GM21723 (cell line): Measurements from ENCODE around the gene CNTN4.

Source experiments
- ATAC-seq: cut with Tn5 transposase; IDR thresholded peaks from one replicate; pipeline ENCODE4 v1.9.1; 2021; ENCODE audit warnings: mild to moderate bottlenecking, moderate library complexity; ENCODE audit not compliant: unreplicated experiment

Gene CNTN4

DNA sequence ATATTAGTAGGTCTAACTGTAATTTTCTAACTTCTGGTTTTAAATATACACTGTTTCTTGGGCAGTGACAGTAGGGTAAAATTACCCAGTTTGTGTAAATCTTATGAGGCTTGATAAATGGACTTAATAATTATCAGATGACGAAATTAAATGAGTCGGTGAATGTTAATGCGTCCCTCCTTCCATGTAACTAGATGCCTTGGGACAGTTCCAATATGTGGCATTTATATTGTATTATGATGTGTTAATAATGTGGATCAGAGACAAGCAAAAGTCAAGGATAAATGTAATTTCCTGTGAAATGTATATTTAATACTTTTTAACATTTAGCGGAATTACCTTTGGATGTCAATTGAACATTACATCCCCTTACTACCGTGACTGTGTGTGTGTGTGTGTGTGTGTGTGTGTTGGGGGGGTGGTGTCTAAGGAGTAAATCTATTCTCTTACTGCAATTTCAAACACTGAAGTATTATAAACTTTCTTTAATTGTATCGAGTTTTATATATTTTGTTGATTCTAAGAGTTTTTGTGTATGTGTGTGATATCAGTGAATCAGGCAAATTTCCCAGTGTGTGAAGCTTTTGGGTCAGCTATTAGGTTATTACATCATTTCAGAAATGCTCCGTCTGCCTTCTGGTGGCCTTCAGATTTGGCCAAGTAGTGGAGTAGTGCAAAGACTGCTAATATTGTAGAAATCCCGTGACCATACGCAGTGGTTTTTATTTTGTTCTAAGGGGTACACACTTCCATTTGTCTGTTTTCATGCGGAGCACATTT lies 50.1 kb downstream of the CNTN4 start:
- ATAC-seq, result no peak

DNA sequence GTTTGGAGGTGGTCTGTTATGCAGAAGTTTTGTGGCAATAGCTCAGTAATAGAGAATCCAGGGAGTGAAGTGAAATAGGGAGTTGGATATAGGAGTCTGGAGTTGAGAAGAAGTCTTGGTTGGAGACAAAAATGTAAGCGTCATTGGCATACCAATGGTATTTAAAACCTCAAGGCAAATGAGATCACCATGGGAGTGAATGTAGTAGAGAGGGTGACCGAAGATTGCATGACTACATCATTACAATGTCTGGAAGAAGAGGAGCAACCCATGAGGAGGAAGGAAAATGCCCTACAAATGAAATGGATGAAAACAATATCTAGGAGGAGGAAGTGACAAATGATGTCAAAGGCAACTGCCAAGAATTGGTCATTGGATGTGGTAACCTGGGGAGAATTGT lies 54.4 kb downstream of the CNTN4 start:
- ATAC-seq, result no peak

DNA sequence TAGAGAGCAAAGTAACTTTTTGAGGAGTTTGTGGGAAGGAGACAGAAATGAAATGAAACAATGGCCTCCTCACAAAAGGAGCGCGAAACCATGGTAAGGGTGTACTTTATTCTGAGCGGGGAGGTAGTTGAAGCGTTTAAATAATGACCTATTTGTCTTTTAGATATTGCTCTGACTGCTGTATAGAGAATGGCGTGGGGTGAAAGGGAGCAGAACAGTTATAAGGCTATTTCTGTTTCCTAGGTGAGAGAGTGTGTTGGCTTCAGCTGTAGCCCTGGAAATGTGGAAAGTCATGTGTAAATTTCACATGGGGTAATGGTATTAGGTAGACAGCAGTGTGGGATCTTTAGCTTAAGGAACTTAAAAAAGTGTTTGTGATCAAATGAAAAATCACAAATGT lies 54.9 kb downstream of the CNTN4 start:
- no peak for ATAC-seq

DNA sequence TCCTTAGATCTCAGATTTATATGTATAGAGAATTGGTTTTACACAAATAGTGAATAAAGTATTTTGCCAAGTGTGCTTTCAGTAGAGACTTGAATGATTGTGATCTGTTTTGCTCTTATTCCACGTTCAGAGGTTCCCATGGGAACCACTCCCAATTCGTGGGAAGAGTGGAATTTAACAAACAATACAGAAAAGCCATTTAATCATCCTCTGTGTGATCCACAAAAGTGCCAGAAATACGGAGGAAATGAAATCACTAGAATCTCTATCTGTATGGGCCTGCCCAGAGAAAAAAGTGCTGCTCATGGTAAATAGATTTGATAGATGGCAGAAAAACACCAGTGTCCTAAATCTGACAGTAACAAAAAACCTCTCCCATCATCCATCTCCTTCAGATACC lies 56.0 kb downstream of the CNTN4 start:
- no peak for ATAC-seq

DNA sequence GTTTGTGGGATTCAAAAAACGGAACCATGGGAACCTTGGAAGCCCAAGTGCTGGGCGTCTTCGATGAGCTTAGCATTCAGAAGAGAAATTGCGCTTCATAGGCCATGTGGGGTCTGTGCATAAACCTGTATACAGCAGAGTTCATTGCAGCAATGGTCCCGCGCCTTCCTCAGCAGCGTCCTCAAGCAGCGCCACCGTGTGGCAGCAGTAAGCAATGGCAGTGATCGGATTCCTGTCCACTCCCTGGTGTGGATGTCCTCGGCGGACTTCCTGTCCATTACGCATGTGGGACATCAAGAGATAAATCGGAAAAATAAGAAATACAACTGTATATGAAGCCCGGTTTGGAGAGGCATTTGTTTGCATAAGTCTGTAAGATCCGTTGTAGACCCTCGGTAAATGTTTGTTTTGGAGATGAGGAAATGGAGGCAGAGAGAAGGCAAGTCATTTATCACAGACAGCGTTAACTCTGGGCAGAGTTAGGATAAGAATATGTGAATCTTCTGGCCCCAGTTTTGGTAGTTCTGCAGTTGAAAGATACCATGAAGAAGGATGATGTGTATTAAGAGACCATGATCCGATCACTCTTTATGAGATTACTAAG lies 57.7 kb downstream of the CNTN4 start:
- ATAC-seq, result peak; percentile 84

DNA sequence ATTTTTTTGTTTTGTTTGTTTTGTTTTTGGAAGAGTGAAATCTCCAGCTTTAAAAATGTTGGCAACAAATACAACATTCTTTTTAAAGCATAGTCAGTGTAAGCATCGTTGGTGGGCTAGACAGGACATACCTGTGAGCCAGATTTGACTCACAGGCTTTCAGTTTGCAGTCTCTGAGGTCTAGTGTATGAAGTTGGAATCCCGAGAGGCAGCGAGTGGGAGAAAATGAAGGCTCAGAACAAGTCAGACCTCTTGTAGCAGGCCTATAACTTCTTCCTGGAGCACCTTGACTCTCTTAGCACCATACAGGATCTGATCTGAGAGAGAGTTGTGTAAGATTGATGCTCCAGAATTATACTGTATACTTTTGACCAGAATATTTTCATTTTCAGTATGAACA lies 60.2 kb downstream of the CNTN4 start:
- ATAC-seq, result no peak

DNA sequence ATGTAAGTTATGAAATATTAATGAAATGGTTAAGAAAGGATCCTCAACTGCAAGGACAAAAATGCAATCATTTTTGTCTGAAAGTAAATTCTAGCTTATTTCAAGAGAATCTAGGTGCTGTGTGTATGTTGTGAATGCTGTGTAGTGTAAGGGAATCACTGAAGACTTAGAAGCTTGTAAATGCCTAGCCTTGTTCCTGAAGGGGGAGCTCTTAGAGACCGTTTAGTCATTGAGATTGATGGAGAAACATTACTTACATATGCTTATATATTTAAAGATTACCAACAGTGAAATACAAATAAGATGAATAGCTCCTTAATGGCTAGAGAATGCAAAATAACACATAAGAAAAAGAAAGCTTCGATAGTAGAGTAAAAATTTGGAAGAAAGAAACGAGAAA lies 67.9 kb downstream of the CNTN4 start:
- ATAC-seq, result no peak

DNA sequence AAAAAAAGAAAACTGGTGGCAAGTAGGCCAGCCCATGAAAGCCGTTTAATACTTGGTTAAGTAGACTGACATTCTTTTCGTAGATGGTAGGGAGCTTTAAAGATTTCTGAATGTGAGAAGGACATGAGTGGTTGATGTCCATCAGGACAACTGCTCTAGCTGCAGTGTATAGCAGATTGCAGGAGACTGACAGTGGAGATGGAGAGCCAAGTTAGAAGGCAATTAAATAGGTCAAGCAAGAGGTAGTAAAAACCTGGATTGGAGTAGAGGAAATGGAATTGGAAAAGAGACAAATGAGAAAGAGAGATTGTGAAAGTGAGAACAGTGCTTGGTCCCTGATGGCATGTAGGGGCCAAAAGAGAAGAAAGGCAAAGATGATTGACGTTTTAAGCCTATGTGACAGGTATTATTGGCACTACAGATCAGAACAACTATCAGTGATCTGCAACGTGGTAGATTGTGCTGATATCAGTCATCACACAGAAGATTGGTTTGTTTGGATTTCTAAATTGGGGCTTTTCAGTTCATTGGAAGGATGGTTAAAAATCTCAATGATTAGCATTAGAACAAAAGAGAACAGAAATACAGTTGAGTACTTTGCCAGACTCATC lies 74.0 kb downstream of the CNTN4 start:
- no peak for ATAC-seq

DNA sequence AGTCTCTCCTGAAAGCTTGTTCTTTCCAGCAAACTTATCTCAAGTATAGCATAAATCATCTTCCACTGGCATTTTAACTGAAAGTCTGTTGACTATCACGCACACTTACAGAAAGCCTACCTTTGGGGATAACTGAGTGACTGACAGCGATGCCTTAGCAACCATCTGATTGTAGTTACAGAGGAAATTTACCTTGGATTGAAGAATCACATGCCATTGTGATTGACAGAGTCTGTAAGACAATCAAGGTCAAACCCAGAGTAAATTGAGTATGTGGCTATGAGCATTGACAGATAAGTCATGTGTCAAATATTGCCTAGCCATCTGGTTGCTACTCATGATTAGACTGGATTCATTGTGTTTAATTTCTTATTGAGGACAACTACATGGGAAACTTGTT lies 82.0 kb downstream of the CNTN4 start:
- ATAC-seq, result no peak

DNA sequence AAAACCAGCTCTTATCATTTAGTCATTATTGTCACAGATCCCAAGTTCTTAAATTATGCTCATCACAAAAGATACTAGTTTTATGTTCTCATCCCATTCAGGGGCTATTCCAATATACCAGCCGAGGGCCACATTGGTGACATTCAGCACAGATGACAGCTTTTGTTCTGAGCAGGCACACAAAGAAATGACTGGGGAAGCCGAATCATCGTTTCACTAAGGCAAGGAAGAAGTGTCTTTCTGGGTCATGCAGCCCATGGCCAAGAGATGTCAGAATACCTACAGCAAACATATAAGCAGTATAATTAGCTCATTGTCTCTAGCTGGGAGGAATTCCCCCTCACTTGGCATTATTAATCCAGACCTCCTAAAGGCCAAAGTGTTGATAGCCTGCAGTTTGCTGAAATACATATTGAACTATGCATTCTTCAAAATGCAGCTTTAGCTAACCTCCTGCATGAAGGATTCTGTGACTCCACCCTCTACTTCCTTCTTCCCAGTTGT lies 100.2 kb downstream of the CNTN4 start:
- ATAC-seq, result no peak

DNA sequence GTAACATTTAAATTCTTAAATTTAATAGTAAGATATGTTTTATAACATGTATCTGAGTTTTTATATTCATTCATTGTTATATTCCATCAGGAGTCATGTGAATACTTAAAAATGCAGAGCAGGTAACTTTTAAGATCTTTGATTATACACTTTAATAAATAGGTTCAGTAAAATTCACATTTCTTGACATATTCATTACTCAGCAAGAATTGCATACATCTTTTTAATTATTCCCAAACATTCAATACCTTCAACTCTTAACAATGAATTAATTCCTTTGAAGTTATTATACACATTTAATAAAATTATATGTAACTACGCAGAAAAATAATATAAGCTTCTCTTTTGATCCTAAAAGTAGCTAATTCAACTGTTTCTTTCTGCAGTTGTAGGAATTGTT lies 105.4 kb downstream of the CNTN4 start:
- no peak for ATAC-seq

DNA sequence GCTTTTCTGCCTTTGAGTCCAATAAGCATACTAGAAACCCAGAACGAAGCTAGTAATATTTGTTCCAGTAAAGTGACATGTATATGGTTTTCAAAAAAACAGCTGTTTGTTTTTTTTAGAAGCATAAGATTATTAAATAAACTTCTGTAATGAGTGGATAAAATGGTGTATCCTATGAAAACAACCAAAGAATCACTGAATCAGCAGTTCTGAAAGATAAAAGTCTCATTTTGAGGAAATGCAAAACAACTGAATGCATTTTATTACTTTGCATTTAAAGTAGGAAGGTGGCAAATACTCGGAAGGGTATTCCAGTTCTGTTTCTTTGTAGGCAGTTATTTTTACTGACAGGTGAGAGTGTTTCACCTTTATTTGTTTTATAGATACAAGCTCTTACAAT lies 107.0 kb downstream of the CNTN4 start:
- no peak for ATAC-seq

DNA sequence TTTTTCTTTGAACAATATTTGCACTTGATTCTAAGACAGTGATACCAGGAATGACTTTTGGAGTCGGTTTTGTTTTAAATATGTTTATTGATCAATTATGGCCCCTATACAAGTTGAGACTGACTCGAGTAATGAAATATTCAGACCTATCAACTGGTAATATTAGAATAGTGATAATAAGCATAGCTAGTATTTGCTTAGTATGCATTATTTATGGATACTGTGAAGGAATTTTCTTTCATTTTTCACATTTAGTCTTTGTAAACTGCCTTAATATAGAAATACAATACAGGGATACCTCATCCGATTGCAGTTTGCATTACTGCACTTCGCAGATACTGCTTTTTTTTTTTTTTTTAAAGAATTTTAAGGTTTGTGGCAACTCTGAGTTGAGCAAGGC lies 107.9 kb downstream of the CNTN4 start:
- ATAC-seq, result no peak

DNA sequence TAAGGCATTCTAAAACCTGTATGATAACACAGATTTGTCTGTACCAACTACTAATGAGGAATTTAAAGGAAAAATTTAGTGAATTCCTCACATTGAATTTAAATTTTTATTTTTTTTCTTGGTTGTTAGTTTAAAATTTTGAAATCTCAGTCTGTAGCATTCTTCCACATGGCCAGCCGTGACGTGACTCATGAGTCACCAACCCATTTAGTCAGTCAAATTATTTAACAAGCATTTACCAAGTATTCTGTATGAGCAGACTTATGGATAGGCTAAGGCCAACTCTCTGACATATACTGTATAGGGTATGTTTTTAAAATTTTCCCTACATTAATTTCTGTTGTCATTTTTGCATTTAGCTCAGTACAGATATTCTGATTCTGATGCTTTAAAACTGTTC lies 112.9 kb downstream of the CNTN4 start:
- no peak for ATAC-seq

DNA sequence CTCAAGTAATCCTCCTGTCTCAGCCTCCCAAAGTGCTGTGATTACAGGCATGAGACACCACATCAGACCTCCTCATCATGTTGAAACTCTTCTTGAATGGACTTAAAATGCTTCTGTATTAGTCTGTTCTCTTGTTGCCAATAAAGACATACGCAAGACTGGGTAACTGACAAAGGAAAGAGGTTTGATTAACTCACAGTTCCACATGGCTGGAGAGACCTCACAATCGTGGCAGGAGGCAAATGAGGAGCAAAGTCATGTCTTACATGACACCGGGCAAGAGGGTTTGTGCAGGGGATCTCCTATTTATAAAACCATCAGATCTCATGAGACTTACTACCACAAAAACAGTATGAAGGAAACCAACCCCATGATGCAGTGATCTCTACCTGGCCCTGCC lies 113.5 kb downstream of the CNTN4 start:
- no peak for ATAC-seq

DNA sequence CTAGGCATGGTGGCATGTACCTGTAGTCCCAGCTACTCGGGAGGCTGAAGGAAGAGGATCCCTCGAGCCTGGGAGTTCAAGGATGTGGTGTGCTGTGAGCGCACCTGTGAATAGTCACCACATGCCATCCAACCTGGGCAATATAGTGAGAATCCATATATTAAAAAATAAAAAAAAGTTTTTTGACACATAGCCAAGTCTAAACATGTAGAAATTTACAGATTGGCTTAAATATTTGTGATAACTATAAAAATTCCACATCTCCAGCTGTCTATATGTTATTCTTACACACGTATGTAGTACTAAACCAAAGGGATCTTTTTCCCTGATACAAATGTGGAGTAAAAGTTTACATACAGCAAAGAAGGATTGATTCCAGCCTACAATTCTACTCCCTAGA lies 119.7 kb downstream of the CNTN4 start:
- no peak for ATAC-seq

DNA sequence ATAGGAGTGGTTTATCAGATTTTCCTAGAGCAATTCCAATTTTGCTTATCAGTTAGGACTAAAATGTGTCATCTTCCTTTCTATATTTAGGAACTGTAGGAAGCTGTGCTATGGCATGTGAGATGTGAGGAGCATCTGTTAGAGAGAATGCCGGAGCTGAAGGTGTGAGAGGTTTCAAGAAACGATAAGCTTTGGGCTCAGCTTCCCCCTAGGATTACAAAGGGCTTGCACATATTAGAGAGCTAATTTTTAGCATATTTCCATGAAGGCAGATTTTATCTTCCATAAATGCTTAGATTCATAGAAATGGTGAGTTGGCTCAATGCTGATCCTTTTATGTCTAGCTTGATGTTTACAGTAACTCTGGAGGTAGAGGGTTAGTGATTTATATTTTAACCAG lies 120.2 kb downstream of the CNTN4 start:
- no peak for ATAC-seq

DNA sequence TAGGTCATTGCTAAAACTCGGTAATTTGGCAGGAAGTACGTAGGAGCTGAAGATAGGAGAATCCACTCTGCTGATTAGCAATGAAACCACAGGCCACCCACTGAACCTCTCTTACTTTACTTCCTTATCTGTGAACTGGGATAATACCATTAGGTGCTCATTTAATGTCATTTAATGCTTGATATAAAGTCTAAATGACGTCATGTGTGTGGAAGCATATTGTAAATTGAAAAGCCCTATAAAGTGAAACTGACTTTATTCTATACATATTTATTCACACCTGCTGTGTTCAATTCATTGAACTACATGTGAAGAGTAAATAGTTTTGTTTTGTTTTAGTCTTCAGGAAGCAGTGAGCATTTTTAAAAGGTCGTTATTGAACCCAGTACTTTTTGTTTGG lies 137.5 kb downstream of the CNTN4 start:
- ATAC-seq, result no peak

DNA sequence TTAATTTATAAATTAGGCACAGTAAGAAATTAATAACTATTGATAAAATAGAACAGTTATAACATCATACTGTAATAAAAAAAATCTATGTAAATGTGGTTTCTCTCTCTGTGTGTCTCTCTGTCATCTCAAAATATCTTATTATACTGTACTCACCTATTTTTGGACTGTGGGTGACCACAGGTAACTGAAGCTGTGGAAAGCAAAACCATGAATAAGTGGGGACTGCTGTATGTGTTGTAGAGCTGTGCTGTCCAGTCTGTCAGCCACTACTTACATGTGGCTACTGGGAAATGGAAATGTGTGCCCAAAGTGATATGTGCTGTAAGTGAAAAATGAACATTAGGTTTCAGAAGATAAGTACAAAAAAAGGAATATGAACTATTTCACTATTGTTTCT lies 145.5 kb downstream of the CNTN4 start:
- no peak for ATAC-seq

DNA sequence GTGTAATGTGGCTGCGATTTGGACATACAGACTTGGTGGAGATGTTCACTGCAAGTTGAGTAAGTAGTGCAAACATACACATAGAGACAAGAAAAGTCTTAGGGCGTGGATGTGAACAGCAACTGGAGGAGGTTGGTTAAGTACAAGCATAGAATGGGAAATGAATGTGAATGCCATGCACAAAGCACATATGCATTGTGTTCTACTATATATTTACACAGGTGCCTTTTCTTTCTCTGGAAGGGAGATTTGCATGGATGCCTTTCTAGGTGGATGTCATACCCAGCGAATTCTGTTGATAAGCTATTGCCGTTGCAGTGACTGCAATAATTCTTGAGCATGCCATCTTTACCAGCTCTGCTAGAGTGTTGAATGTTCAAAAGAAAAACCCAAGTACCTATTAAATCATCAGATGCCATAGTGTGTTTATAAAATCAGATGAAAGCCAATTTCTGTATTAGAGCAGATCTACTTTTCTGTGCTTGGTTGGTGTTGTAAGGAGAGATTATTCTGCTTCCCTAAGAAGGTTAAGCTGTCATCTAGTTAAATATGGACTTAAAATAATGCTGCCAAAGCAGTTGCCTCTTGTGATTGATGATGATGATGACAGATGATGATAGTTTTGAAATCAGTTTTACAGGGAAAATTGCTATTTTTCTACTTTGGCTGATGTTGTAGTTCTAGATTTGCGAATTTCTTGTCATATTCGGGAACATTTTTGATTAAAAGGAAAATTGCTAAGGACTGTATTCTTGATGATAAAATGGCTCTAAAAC lies 148.4 kb downstream of the CNTN4 start:
- ATAC-seq, result no peak

DNA sequence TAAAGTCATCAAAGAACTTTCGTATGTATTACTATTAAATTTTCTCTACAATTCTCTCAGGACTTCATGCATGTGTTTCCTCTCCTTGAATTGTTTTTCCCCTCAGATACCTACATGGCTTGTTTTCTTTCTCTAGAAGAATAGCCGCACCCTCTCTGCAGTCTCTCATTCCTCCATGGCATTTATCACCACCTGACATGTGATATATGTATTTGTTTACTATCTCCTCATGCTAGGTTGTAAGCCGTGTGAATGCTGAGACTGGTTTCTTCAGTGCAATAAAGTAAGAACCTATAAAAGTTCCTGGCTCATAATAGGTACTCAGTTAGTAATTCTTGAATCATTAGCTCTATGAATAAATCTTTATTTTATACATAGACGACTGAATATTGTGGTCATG lies 149.2 kb downstream of the CNTN4 start:
- no peak for ATAC-seq

DNA sequence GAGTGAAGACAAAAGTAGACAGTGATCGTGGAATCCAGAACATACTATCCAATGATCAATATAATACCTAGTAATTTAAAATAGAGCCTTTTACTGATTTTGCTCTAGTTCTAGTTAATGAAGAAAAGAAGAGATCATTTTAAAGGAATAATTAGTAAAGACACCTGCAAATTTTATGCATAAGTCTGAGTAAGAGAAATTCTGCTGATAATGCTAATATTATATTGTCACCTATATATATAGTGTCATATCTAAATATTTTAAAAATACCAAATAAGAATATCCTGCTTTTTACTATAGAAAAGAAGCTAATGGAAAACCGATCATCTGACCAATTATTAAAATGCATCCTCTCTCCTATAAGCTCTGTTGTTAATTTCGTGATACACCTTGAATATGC lies 152.1 kb downstream of the CNTN4 start:
- no peak for ATAC-seq
